Loucy (cell line): ENCODE data around the gene MICA.

Experiments
- H2AFZ ChIP-seq: fragments of 200-600 bp; sonication (generic); 2 replicates; pipeline ENCODE4 v1.6.0; 2016; ENCODE audit warnings: antibody characterized with exemption, mild to moderate bottlenecking, low read length, moderate library complexity
- H3F3A ChIP-seq: fragments of 200-600 bp; 2 replicates; pipeline ENCODE4 v1.6.0; 2016; ENCODE audit warnings: antibody characterized with exemption, low read depth, mild to moderate bottlenecking
- H3K27me3 ChIP-seq: fragments of 200-600 bp; sonication (generic); 2 replicates; pipeline ENCODE4 v1.6.1; 2014; ENCODE audit warnings: low read length, mild to moderate bottlenecking; ENCODE audit not compliant: insufficient read depth, poor library complexity, severe bottlenecking
- H3K36me3 ChIP-seq: fragments of 200-600 bp; sonication (generic); 2 replicates; pipeline ENCODE4 v1.6.1; 2016; ENCODE audit warnings: low read length; ENCODE audit not compliant: insufficient read depth
- H3K4me1 ChIP-seq: fragments of 200-600 bp; sonication (generic); 2 replicates; pipeline ENCODE4 v1.5.1; 2014; ENCODE audit warnings: low read length, mild to moderate bottlenecking; ENCODE audit not compliant: insufficient read depth, poor library complexity, severe bottlenecking
- H3K4me2 ChIP-seq: fragments of 200-600 bp; sonication (generic); 2 replicates; pipeline ENCODE4 v1.6.0; 2014; ENCODE audit warnings: antibody characterized with exemption, low read length, low read depth, mild to moderate bottlenecking; ENCODE audit not compliant: poor library complexity, severe bottlenecking
- H3K4me3 ChIP-seq: fragments of 200-600 bp; sonication (generic); 2 replicates; pipeline ENCODE4 v1.5.1; 2014; ENCODE audit warnings: low read length, mild to moderate bottlenecking, mixed read lengths; ENCODE audit not compliant: poor library complexity, severe bottlenecking
- H3K79me2 ChIP-seq: fragments of 200-600 bp; sonication (generic); 2 replicates; pipeline ENCODE4 v1.6.1; 2014; ENCODE audit warnings: low read length; ENCODE audit not compliant: insufficient read depth
- H3K9ac ChIP-seq: fragments of 200-600 bp; sonication (generic); 2 replicates; pipeline ENCODE4 v1.6.0; 2014; ENCODE audit warnings: mild to moderate bottlenecking, low read depth, low read length, moderate library complexity; ENCODE audit not compliant: poor library complexity, severe bottlenecking
- H3K9me2 ChIP-seq: fragments of 200-600 bp; sonication (generic); replicated peaks from 2 replicates; pipeline ENCODE4 v1.6.1; 2016; ENCODE audit warnings: low read depth, low read length, mixed read lengths
- H3K9me3 ChIP-seq: fragments of 200-600 bp; sonication (generic); 2 replicates; pipeline ENCODE4 v1.6.1; 2014; ENCODE audit warnings: mild to moderate bottlenecking, antibody characterized with exemption, low read length, low read depth; ENCODE audit not compliant: insufficient read depth
- H4K20me1 ChIP-seq: fragments of 200-600 bp; sonication (generic); 2 replicates; pipeline ENCODE4 v1.6.0; 2014; ENCODE audit warnings: antibody characterized with exemption, low read length, mild to moderate bottlenecking; ENCODE audit not compliant: insufficient read depth, poor library complexity, severe bottlenecking
- CTCF ChIP-seq: fragments of 200-600 bp; sonication (generic); conservative IDR thresholded peaks from 2 replicates; pipeline ENCODE4 v1.5.1; 2014; ENCODE audit warnings: mild to moderate bottlenecking, antibody characterized with exemption, low read length
- EZH2phosphoT487 ChIP-seq: fragments of 200-600 bp; IDR thresholded peaks from 2 replicates; pipeline ENCODE4 v1.6.1; 2018; ENCODE audit warnings: antibody characterized with exemption, mild to moderate bottlenecking, moderate library complexity, borderline replicate concordance

Gene MICA

DNA sequence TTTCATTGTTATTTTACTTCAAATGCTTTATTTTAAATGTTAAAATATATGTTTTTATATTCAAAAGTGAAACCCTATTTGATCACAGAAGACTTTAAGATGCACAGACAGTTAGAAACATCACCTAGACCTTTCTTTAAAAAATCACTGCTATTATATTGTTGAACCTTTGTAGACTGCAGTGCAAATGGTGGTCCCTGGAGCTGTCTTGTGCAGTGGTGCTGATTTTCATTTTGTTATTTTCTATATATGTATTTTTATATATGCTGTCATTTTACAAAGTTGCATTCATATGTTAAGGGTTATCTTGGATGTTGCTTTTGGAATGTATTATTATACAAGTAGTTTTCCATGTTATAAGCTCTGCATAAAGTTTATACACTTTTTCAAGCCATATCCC is 27.7 kb upstream of the MICA start:
- no peaks in the 10 kb centered on the region for H4K20me1 ChIP-seq

GRCh38 chr6:31377029-31377428 is 26.4 kb upstream of the MICA start:
- no peaks in the 10 kb centered on the region for H3K9me2 ChIP-seq
- H3K27me3 ChIP-seq = peaks cover 1% of the 10 kb centered on the region
- no peaks in the 10 kb centered on the region for H3F3A ChIP-seq
- 0 out of 2 replicates have a peak, but pooled peaks cover 1% of the 10 kb centered on the region for H3K9me3 ChIP-seq
- no peak overlapping the region for H2AFZ ChIP-seq
- no peaks in the 10 kb centered on the region for H3K4me1 ChIP-seq
- no peaks in the 10 kb centered on the region for H3K79me2 ChIP-seq
- no peaks in the 10 kb centered on the region for H3K36me3 ChIP-seq
- no peak overlapping the region for H3K4me2 ChIP-seq
- H3K9ac ChIP-seq = no peak overlapping the region
- H4K20me1 ChIP-seq = no peaks in the 10 kb centered on the region
- TF ChIP-seq CTCF = no peak
- no peak for TF ChIP-seq EZH2phosphoT487
- H3K4me3 ChIP-seq = no peak overlapping the region

More for the DNA sequence above, 27.7 kb upstream of the MICA start:
- no peak overlapping the region for H3K4me2 ChIP-seq
- 0 out of 2 replicates have a peak, but pooled peaks cover 3% of the 10 kb centered on the region for H3K9me3 ChIP-seq
- H3F3A ChIP-seq = no peaks in the 10 kb centered on the region
- H3K9ac ChIP-seq = no peak overlapping the region
- TF ChIP-seq EZH2phosphoT487 = no peak
- TF ChIP-seq CTCF = no peak
- no peaks in the 10 kb centered on the region for H3K79me2 ChIP-seq
- peaks cover 6% of the 10 kb centered on the region for H3K27me3 ChIP-seq
- no peaks in the 10 kb centered on the region for H3K36me3 ChIP-seq
- H2AFZ ChIP-seq = no peak overlapping the region
- H3K4me1 ChIP-seq = no peaks in the 10 kb centered on the region
- H3K4me3 ChIP-seq = no peak overlapping the region
- no peaks in the 10 kb centered on the region for H3K9me2 ChIP-seq

DNA sequence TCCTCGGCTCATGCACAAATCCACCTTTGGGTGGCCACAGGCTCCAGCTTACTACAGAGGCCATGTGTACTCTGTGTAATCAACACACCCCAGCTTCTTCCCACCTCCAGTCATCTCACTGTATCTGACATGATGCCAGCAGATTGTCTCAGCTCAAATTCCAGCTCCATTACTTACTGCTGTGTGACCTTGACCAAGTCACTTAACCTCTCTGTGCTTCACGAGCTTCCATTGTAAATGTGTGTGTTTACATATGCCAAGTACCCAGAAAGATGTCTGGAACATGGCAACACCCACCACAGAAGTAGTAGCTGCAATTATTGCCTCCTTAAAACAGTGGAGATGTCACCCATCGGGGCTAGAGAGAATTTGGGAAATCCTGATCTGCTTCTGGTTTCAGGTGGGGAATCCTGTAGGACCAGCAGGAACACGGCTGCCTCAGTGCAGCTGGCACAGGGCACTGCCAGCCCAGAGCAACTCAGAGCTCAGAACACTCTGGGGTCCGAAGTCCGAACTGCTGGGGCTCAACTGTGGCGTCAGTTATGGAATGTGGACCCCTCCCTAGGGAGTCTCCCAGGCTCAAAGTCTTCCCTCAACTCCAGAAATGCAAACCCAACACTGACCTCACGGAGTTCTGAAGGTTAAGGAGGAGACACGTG is 25.2 kb upstream of the MICA start:
- no peak overlapping the region for H3K4me3 ChIP-seq
- no peak for TF ChIP-seq CTCF
- TF ChIP-seq EZH2phosphoT487 = no peak
- no peak overlapping the region for H3K9ac ChIP-seq
- H3K36me3 ChIP-seq = no peaks in the 10 kb centered on the region
- H3K9me3 ChIP-seq = no peaks in the 10 kb centered on the region
- H4K20me1 ChIP-seq = no peaks in the 10 kb centered on the region
- H3K9me2 ChIP-seq = no peaks in the 10 kb centered on the region
- H3K4me1 ChIP-seq = no peaks in the 10 kb centered on the region
- H2AFZ ChIP-seq = no peak overlapping the region
- no peaks in the 10 kb centered on the region for H3K79me2 ChIP-seq
- no peaks in the 10 kb centered on the region for H3K27me3 ChIP-seq
- no peaks in the 10 kb centered on the region for H3F3A ChIP-seq
- no peak overlapping the region for H3K4me2 ChIP-seq
